ENCODE results near the gene RIBC2.

Gene RIBC2

DNA sequence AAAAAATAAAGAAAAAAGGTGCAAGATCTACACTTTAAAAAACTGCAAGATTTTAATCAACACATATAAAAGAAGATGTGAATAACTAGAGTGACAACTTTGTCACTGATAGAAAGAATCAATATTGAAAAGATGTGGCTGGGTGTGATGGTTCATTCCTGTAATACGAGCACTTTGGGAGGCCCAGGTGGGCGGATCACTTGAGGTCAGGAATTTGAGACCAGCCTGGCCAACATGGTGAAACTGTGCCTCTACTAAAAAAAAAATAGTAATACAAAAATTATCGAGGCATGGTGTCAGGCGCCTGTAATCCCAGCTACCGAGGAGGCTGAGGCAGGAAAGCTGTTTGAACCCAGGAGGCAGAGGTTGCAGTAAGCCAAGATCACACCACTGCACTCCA lies 68.2 kb downstream of the RIBC2 start:
- Histone ChIP-seq H3K4me1 (ENCODE audit: control insufficient read depth, insufficient read depth, low read length, poor library complexity, severe bottlenecking) (no peaks in the 10 kb centered on the region), H3K27me3 (replicated peaks; ENCODE audit: control insufficient read depth, insufficient read depth, low read length, poor library complexity, severe bottlenecking) (no peaks in the 10 kb centered on the region), H3K36me3 (ENCODE audit: control insufficient read depth, insufficient read depth, low read length) (no peaks in the 10 kb centered on the region), H3K9me3 (ENCODE audit: control insufficient read depth, low read length) (no peaks in the 10 kb centered on the region), H3K27ac (ENCODE audit: insufficient read depth, low read length, poor library complexity, severe bottlenecking) (no peak overlapping the region), H3K4me3 (ENCODE audit: insufficient read depth, low read depth, low read length, poor library complexity, severe bottlenecking) (no peak overlapping the region)
- no peak for DNase-seq
